ENCODE data around the gene GOLGA1.
"Not testable (repeated sequence)": the region's sequence is repeated elsewhere in the genome, so short reads cannot be mapped to it uniquely, and the experiment has no call there.

GOLGA1 gene

DNA sequence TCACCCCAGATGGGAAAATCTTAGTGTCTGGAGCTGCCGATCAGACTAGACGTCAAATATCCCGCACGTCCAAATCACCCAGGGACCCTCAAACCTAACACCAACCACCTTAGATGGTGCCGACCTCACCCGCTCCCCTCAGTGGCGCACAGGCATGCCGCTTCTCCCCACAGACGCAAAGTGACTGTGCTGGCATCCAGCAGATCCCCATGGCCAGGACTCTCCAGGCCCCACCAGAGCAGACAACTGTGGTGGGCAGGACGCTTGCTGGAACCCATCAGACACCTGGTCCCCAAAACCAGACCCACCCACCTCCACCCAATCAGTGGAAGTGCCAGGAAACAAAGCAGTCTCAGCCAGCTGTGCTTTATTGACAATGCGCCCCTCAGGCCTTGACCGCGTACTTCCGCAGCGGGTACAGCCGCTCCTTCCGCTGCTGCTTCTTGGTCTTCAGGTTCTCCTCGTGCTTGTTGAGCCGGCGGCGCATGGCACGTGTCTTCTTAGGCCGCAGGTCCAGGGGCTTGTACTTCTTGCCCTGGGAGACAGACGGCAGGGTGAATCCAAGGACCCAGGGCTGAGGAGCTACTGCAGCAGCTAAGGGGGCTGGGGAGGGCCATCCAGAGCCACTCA, 83.2 kb downstream of the GOLGA1 start:
- no peak for DNase-seq

GRCh38 chr9:124855944-124856765, 84.7 kb downstream of the GOLGA1 start:
- peak; percentile 11 for DNase-seq

GRCh38 chr9:124855566-124855943, 85.3 kb downstream of the GOLGA1 start:
- DNase-seq = no peak

GRCh38 chr9:124854822-124855221, 86.1 kb downstream of the GOLGA1 start:
- no peak for DNase-seq

DNA sequence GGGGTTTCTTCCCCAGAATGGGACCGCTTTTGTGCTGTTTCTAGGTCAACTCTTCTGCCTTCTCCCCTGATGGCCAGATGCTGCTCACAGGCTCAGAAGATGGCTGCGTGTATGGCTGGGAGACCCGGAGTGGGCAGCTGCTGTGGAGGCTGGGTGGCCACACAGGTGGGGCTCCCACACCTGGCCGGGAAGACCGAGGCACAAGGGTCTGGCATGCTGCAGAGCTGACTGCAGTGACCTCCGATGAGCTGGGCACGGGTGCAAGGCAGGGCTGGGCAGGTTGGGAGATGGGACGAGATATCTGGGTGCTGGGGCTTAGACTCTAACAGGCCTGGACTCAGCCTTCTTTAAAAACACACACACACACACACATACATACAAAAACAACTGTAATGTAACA, 86.7 kb downstream of the GOLGA1 start:
- no peak for DNase-seq

DNA sequence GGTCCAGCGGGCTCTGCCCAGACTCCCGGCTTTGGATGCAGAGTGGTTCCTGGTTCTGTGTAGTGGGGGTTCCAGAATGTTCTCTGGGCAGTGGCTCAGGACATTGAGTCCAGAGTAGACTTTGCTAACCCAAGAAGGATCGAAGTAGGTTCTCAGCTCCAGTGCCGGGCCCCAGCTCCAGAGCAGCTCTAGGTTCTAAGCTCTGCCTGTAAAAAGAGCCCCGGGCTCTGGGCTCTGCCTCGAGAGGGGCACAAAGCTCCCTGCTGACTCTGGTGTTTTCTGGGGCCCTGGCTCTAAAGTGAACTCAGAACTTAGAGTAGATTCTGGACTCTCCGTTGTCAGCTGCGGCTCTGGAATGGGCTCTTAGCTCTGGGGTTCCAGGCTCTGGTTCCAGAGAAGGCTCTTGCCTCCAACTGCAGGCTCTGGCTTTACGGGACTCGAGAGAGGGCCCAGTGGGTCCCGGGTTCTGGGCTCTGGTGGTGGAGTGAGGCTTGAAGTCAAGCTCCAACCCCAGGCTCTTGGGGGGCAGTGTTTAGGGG, 87.2 kb downstream of the GOLGA1 start:
- no peak for DNase-seq

DNA sequence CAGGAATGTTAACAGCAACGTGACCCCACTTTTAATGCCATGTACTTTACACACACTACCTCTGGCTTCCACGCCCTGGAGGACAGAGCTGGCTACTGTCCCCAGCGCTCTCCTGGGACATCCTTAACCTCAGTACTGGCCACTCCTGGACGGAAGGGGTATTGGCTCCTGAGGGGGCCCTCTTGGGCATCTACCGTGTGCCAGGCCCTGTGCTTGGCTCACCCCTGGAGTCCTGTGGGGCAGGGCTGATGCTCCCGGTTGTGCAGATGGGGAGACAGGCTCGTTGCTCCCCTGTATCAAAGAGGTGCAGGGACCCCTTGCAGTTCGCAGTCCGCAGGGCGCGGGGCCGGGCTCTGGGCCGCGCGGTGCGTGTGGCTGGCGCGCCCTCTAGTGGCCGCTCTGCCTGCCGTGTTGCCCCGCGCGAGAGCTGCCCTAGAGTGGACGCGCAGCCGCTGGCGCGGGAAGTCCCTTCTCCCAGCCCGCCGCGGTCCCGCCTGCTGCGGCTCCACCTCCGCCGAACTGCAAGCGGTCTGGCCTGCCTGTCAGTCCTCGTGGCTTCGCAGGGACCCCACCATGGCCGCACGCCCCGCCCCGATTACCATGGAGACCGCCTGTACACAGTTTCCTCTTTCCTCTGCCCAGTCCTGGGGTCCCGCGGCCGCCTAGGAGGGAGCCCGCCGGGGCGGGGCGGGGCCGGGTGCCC, 87.9 kb downstream of the GOLGA1 start, which contains the start of gene WDR38:
Gene WDR38, plus strand, starts transcription at position 632 of the 703 bp plus-strand sequence. CDS start 72 bp downstream, outside the sequence.
- DNase-seq = peak; percentile 70

GRCh38 chr9:124852121-124852828, 88.6 kb downstream of the GOLGA1 start:
- DNase-seq = no peak

DNA sequence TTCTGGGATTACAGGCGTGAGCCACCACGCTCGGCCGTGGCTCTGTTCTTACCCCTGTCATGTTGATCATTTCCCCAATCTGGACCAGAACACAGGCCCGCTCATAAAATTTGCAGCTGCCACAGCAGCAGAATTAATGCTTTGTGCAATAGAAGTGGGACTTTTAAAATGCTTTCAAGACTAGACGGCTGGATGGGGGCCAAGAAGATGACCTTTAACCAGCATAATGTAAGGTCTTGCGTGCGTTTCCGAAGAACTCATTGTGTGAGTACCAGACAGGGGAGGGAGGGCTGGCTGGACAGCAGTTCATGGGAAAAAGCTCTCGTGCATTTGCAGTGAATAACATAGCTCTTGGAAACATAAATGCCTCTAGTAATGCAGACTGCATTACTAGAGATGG, 91.1 kb downstream of the GOLGA1 start:
- DNase-seq = no peak

DNA sequence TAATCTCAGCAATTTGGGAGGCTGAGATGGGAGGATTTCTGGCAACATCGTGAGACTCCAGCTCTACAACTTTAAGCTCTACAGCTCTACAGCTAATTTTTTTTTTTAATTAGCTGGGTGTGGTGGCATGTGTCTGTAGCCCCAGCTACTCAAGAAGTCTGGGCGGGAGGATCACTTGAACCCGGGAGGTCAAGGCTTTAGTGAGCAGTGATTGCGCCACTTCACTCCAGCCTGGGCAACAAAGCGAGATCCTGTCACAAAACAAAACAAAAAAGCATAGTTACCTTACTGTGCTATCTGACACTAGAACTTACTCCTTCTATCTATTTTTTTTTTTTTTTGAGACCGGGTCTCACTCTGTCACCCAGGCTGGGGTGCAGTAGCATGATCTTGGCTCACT, 93.9 kb downstream of the GOLGA1 start:
- DNase-seq = no peak

DNA sequence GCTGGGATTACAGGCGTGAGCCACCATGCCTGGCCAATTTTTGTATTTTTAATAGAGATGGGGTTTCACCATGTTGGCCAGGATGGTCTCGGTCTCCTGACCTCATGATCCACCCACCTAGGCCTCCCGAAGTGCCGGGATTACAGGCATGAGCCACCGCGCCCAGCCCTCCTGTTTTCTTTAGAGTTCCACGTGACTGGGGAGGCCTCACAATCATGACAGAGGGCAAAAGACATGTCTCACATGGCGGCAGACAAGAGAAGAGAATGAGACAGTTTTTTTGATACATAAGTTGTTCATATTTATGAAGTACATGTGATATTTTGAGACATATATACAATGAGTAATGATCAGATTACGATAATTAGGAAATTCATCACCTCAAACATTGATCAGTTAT, 94.4 kb downstream of the GOLGA1 start:
- DNase-seq = not testable (repeated sequence)

- no peak for DNase-seq
These were observed 96.6 kb downstream of the GOLGA1 start for GRCh38 chr9:124844291-124844690.

DNA sequence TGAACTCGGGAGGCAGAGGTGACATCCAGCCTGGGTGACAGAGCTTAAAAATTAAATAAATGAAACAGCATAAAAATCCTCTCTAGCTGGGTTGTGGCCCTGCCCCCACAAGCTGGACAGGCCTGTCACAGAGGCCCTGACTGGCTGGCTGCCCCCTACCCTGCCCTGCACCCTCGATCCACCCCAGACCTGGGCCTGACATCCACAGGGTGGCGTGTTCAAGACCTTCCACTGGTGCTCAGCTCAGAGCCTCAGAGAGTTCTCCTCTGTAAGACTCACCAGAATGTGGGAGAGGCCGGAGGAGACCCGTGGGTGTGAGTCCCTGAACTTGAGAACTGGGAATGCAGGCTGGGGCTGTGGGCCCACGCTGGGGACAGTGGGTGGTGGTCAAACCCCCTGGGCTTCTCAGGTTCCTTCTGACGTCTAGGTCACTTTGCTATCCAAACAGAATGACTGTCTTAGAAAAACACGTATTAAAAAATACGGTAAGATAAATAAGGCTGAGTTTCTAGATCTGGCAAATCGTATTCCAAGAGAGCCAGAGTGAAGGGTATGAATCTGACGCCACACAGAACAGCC, 97.3 kb downstream of the GOLGA1 start:
- DNase-seq = no peak

GRCh38 chr9:124841075-124841821, 99.6 kb downstream of the GOLGA1 start:
- no peak for DNase-seq

DNA sequence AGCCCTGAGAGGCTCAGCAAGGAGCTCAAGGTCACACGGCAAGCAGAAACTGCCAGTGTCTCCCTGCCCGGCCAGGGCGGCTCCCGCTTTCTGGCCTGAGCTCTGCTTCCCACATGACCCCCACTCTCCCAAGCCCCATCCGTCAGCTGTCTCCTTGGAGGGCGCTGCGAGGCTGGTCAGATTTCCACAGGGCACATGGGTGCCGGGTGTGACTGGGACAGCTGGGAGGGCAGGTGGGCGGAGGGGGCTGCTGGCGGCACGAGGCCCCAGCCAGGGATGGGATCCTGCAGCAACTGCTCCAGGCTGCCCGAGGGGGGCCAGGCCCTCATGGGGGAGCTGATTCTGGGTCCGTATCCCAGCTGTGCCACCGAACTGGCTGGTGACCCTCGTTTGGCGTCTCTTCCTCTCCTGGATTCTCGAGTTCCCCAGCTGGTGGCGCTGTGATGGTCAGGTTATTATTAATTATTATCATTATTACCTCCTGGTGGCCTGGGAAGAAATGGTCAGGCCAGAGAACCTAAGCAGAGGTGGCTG, 100.5 kb downstream of the GOLGA1 start:
- DNase-seq = no peak

GRCh38 chr9:124839612-124840299, 101.1 kb downstream of the GOLGA1 start:
- no peak for DNase-seq

GRCh38 chr9:124838567-124839275, 102.2 kb downstream of the GOLGA1 start:
- not testable (repeated sequence) for DNase-seq

DNA sequence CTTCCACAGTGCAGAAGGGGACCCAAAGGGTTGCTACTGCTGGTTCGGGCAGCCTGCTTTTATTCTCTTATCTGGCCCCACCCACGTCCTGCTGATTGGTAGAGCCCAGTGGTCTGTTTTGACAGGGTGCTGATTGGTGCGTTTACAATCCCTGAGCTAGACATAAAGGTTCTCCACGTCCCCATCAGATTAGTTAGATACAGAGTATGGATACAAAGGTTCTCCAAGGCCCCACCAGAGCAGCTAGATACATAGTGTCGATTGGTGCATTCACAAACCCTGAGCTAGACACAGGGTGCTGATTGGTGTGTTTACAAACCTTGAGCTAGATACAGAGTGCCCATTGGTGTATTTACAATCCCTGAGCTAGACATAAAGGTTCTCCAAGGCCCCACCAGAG, 102.8 kb downstream of the GOLGA1 start:
- not testable (repeated sequence) for DNase-seq

DNA sequence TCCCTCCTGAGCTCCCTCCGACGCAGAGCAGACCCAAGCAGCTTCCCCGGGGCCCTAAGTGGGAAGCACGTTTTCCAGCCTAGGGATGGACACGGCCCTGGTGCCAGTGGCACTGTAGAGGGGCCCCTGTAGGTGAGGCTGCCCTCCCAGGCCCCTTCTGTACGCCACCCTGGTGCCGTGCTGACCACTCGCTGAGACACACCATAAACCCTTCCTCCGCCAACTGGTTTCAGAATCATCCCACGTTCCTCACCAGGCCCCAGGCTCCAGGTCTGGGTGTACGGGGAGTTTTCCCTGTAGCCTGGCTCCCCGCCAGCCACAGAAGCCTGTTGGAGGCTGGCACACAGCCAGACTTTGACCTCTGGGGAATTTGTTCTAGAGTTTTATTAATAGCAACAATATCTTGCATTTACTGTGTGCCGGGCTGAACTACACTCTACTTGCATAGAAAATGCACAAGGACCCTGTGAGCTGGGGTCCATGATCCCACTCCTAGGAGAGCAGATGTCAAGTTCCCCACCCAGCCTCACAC, 105.8 kb downstream of the GOLGA1 start:
- DNase-seq = no peak

DNA sequence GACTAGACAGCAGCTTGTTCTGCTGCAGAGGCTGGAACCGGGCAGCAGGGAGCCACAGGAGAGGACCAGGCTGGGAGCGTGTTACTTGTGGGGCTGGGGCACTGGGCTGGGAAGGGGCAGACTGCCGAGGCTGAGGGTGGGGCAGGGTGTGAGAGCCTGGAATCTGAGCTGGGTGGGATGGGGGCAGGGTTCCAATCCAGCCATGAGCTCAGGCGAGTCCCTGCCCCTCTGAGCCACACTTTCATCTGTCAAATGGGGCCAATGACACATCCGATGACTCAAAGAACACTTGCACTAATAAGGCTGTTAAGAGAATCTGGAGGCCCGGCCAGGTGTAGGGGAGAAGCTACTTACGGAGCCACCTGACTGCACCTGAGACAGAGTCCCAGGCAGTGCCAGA, 106.3 kb downstream of the GOLGA1 start:
- no peak for DNase-seq
